ENCODE data around the gene EREG.

The EREG gene

DNA sequence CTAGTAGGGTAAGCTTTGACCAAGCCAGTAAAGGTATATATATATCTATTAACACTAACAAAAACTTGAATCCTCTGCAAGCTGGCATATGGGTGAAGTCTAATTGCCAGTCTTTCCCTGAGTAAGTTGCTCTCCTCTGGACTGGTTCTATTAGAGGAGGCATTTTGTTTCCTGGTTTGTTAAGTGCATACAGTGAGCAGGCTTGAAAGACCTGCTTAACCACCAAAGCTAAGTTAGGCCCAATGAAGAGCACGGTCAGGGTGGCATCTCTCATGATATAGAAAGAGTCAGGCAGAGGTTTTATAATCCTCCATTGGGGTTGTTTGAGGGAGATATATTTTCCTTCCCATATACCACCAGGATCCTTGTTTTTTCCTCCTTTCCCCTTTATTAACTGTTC is 70.4 kb downstream of the EREG start:
- no peaks in the 10 kb centered on the region for H4K20me1 ChIP-seq (ENCODE audit: control insufficient read depth, insufficient read depth, low read depth, low read length)

DNA sequence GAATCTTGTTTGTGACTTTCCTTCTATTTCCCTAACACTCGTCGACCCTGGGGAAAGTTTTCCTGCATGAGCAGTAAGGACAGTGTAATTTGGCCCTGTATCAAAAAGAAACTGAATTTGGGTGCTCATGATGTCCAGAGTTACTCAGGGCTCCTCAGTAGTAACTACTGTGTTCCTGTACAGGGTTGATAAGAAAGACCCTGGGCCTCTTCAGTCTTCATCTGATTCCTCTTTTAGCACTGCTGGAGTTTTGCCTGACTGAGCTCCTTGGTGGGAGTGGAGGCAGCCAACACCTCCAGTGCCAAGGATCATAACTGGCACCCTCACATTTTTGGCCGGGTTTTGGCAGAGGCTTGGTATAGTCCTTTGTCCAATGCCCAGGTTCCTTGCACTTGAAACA is 72.9 kb downstream of the EREG start:
- H3K4me3 ChIP-seq (ENCODE audit: low read length): no peak overlapping the region
- no peaks in the 10 kb centered on the region for H3K27me3 ChIP-seq (ENCODE audit: control insufficient read depth, low read length)
- no peaks in the 10 kb centered on the region for H3K36me3 ChIP-seq (ENCODE audit: control insufficient read depth, low read length)
- no peaks in the 10 kb centered on the region for H3F3A ChIP-seq (ENCODE audit: control insufficient read depth, insufficient read depth)
- TF ChIP-seq EZH2phosphoT487 (IDR thresholded peaks at IDR 0.05; ENCODE audit: borderline replicate concordance, low read length): no peak
- TF ChIP-seq, protein P1, sequence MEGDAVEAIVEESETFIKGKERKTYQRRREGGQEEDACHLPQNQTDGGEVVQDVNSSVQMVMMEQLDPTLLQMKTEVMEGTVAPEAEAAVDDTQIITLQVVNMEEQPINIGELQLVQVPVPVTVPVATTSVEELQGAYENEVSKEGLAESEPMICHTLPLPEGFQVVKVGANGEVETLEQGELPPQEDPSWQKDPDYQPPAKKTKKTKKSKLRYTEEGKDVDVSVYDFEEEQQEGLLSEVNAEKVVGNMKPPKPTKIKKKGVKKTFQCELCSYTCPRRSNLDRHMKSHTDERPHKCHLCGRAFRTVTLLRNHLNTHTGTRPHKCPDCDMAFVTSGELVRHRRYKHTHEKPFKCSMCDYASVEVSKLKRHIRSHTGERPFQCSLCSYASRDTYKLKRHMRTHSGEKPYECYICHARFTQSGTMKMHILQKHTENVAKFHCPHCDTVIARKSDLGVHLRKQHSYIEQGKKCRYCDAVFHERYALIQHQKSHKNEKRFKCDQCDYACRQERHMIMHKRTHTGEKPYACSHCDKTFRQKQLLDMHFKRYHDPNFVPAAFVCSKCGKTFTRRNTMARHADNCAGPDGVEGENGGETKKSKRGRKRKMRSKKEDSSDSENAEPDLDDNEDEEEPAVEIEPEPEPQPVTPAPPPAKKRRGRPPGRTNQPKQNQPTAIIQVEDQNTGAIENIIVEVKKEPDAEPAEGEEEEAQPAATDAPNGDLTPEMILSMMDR (IDR thresholded peaks at IDR 0.05; ENCODE audit: low read depth, low read length, poor library complexity, severe bottlenecking): no peak
- H3K27ac ChIP-seq (ENCODE audit: low read depth, low read length): no peak overlapping the region
- no peaks in the 10 kb centered on the region for H4K20me1 ChIP-seq (ENCODE audit: control insufficient read depth, insufficient read depth, low read depth, low read length)
- H3K9me3 ChIP-seq (ENCODE audit: control insufficient read depth, insufficient read depth, low read length): no peaks in the 10 kb centered on the region; the same call in 1 of the 2 replicates
- H3K79me2 ChIP-seq (ENCODE audit: control insufficient read depth, low read length): no peaks in the 10 kb centered on the region
- no peak overlapping the region for H3K4me2 ChIP-seq (ENCODE audit: low read length)
- H3K9me2 ChIP-seq (replicated peaks; ENCODE audit: control insufficient read depth, low read length): no peaks in the 10 kb centered on the region
- no peaks in the 10 kb centered on the region for H3K4me1 ChIP-seq (ENCODE audit: control insufficient read depth, low read length)

More for the DNA sequence above, 70.4 kb downstream of the EREG start:
- Histone ChIP-seq H3K27me3 (ENCODE audit: control insufficient read depth, low read length) (no peaks in the 10 kb centered on the region), H3K4me2 (ENCODE audit: low read length) (no peak overlapping the region), H3K9me3 (ENCODE audit: control insufficient read depth, insufficient read depth, low read length) (no peaks in the 10 kb centered on the region; the same call in 1 of the 2 replicates), H3K4me3 (ENCODE audit: low read length) (no peak overlapping the region), H3K27ac (ENCODE audit: low read depth, low read length) (no peak overlapping the region), H3K9me2 (replicated peaks; ENCODE audit: control insufficient read depth, low read length) (no peaks in the 10 kb centered on the region), H3K36me3 (ENCODE audit: control insufficient read depth, low read length) (no peaks in the 10 kb centered on the region), H3K79me2 (ENCODE audit: control insufficient read depth, low read length) (no peaks in the 10 kb centered on the region), H3K4me1 (ENCODE audit: control insufficient read depth, low read length) (no peaks in the 10 kb centered on the region), H3F3A (ENCODE audit: control insufficient read depth, insufficient read depth) (no peaks in the 10 kb centered on the region)
- no peak for TF ChIP-seq EZH2phosphoT487 (IDR thresholded peaks at IDR 0.05; ENCODE audit: borderline replicate concordance, low read length)
- TF ChIP-seq, protein P1 (IDR thresholded peaks at IDR 0.05; ENCODE audit: low read depth, low read length, poor library complexity, severe bottlenecking): no peak
